C1 segment of cervical spinal cord (tissue), 14 donors: ENCODE data around the gene CTDSP1.

Experiments
- DNase-seq, 14 donors: peaks; one replicate each; lab custom pipeline; 2025; lab: John Stamatoyannopoulos, UW

The CTDSP1 gene

GRCh38 chr2:218382785-218383184 lies 16.9 kb upstream of the CTDSP1 start:
- DNase-seq = no peak

GRCh38 chr2:218383892-218384519 lies 15.7 kb upstream of the CTDSP1 start:
- no peak for DNase-seq

DNA sequence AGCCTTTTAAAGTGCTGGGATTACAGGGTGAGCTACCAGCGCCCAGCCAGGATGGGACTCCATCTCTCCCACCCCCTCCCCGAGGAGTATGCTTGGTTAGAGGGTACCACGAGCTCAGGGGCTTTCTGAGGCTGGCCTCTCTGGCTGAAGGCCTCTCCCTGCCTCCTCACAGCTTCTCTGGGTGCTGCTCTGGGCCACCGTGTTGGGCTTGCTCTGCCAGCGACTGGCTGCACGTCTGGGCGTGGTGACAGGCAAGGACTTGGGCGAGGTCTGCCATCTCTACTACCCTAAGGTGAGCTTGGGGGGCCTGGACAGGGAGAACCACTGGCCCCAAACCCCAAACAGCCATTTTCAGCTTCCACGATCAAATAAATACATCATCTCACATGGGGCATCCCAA lies 14.7 kb upstream of the CTDSP1 start:
- DNase-seq = no peak

DNA sequence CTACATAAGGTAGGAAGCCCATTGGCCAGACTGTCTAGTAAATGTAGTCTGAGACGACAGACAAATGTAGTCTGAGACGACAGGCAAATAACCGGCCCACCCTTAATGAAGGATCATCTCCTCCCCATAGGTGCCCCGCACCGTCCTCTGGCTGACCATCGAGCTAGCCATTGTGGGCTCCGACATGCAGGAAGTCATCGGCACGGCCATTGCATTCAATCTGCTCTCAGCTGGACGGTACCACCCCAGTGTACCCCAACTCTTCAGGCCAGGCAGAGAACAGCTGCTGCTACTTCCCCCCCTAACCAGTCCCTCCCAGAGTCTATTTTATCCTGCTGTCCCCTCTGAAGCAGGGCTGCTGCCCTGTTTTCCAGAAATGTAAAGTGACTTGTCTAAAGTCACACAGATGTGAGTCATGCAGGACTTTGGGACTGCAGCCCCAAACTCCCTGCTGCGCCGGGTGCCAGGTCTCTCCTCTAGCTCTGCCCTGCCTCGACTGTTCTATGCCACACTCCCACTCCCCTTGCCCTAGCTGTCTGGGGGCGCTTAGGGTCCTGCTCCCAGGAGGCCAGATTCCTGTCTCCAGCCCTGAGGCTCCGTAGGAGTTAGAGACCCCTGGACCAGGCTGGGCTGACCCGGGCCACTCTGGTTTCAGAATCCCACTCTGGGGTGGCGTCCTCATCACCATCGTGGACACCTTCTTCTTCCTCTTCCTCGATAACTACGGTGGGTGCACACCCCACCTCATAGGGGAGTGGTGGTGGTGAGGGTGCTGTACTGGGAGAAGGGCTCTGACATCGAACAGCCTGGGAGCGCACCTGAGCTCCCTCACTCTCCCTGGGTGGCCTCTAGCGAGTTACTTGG lies 12.9 kb upstream of the CTDSP1 start:
- DNase-seq = no peak

DNA sequence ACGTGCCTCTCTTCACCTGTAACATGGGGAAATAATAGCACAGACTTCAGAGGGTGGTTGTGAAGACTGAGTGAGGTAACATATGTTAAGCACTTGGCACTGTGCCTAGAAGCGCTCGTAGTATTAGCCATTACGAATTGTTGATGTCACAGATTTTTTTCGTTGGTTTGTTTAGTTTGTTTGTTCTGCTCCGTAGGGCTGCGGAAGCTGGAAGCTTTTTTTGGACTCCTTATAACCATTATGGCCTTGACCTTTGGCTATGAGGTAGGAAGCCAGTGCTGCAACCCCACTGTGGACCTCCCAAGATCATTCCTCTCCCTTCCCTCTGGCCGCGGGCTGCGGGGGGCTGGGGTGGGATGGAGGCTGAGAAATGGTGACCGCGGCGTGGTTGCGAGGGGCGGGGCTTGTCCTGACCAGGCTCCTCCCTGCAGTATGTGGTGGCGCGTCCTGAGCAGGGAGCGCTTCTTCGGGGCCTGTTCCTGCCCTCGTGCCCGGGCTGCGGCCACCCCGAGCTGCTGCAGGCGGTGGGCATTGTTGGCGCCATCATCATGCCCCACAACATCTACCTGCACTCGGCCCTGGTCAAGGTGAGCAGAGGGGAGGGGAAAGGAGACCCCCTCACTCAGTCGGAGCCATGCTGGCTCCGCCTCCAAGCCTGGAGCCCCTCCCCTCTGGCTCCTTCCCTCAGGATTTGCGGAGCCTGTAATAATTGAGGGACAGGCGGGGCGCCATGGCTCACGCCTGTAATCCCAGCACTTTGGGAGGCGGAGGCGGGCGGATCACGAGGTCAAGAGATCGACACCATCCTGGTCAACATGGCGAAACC lies 12.1 kb upstream of the CTDSP1 start:
- DNase-seq = peak in 1 of 14 donors; percentile 48

DNA sequence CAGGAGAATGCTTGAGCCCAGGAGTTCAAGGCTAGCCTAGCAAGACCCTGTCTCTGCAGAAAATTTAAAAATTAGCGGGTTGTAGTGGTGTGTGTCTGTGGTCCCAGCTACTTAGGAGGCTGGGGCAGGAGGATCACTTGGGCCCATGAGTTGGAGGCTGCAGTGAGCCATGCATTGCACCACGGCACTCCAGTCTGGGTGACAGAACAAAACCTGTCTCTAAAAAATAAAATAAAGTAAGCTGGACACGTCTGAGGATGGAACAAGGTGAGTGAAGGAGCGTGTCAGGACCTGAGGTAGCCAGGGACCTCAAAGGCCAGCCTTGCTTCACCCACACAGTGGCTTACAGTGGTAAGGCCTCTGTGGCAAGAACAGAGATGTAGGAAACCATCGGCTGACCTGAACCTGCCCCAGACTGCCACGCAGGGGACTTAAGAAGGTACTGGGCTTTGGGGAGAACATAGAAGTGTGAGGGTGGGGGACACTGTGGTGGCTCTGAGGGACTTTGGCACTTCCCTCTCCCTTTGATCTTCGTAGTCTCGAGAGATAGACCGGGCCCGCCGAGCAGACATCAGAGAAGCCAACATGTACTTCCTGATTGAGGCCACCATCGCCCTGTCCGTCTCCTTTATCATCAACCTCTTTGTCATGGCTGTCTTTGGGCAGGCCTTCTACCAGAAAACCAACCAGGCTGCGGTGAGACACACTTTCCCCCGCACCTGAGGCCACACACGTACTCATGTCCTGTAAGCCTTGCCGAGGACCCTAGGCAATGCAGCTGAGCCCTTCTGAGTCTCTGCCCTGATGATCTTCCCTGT lies 10.1 kb upstream of the CTDSP1 start:
- no peak for DNase-seq

GRCh38 chr2:218391202-218391601 lies 8.5 kb upstream of the CTDSP1 start:
- DNase-seq = no peak

- no peak for DNase-seq
Measured at GRCh38 chr2:218392459-218392858, 7.2 kb upstream of the CTDSP1 start.

GRCh38 chr2:218392891-218393462 lies 6.7 kb upstream of the CTDSP1 start:
- no peak for DNase-seq

- no peak for DNase-seq
Measured at GRCh38 chr2:218393750-218394290, 5.8 kb upstream of the CTDSP1 start.

- no peak for DNase-seq
Measured at GRCh38 chr2:218394298-218395089, 5.2 kb upstream of the CTDSP1 start.

DNA sequence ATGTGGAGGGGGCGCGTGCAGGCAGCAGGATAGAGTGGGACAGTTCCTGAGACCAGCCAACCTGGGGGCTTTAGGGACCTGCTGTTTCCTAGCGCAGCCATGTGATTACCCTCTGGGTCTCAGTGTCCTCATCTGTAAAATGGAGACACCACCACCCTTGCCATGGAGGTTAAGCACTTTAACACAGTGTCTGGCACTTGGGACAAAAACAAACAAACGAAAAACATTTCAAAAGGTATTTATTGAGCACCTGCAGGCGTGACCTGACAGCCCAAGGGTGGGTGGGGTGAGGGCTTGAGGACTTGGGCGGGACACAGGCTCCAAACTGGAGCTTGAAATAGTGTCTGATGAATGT lies 4.6 kb upstream of the CTDSP1 start:
- no peak for DNase-seq

- DNase-seq = no peak
Measured at GRCh38 chr2:218395456-218395825, 4.2 kb upstream of the CTDSP1 start.

DNA sequence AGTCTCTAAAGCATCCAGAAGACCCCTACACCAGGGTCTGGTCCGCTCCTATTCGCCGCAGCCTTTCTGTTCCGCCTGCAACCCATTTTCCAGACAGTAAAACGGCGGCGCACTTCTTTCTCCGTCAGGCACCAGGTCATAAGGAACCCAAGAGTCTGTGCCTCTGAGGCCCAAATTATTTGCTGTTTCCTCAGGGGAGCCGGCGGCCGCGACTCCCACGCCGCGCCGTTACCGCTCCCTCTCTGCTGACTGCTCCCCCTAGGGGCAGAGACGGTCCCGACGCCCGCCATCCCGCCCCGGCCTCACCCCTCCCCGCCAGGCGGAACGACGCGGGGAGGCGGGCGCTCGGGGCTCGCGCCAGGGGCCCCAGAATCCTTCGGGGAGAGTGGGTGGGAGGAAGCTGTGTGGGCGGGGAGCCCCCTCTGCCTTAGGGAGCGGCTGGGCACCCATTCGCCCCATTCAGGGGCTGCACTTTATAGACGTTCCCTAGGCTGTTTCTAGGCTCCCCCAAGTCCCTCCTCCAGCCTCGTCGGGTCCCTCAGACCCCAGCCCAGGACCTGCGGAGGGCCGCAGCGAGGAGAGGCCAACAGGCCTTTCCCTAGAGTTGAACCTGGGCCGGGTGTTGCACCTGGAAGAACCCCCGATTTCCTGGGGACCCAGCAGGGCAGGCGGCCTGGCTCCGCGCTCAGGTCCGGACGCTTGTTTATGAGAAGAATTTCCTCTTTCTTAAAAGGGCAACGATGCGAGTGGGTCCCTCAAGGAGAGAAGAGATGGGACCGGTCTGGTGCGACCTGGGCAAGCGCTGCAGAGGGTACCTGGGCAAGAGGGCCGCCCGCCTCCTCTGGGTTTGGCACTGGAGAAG lies 3.6 kb upstream of the CTDSP1 start:
- DNase-seq = peak; percentile 68 to 98 (median 96)

- DNase-seq = peak in 11 of 14 donors; percentile 53 to 88 (median 80)
Measured at GRCh38 chr2:218396688-218397462, 2.8 kb upstream of the CTDSP1 start.

- DNase-seq = peak in 1 of 14 donors; percentile 47
Measured at GRCh38 chr2:218397463-218397819, 2.2 kb upstream of the CTDSP1 start.

- DNase-seq = peak in 8 of 14 donors; percentile 46 to 78 (median 66)
Measured at GRCh38 chr2:218397820-218398436, 1.7 kb upstream of the CTDSP1 start.
